GM19324 (cell line): Measurements from ENCODE around the gene RPS6KA3.
"Not testable (repeated sequence)": the region's sequence is repeated elsewhere in the genome, so short reads cannot be mapped to it uniquely, and the experiment has no call there.

Source experiments
- ATAC-seq: cut with Tn5 transposase; IDR thresholded peaks from one replicate; pipeline ENCODE4 v1.9.1; 2021; ENCODE audit warnings: mild to moderate bottlenecking, moderate library complexity; ENCODE audit not compliant: unreplicated experiment, low FRiP score

RPS6KA3 gene

GRCh38 chrX:20224814-20225487 lies 41.8 kb downstream of the RPS6KA3 start:
- ATAC-seq: no peak

DNA sequence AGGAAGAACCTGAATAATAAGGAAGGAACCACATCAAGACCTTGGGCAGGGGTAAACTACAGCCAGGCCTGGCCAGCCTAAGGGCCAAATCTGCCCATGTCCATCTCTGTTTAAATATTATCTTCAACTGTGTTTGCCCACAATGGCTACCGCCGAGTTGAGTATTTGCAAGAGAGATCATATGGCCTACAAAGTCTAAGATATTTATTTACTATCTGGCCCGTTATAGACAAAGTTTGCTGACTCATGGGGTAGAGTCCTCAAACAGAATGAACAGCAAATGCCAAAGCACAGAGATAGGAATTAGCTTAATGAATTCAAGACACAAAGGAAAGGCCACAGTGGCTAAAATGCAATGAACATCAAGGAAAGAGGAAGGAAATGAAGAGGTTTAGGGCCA lies 44.8 kb downstream of the RPS6KA3 start:
- ATAC-seq: no peak

DNA sequence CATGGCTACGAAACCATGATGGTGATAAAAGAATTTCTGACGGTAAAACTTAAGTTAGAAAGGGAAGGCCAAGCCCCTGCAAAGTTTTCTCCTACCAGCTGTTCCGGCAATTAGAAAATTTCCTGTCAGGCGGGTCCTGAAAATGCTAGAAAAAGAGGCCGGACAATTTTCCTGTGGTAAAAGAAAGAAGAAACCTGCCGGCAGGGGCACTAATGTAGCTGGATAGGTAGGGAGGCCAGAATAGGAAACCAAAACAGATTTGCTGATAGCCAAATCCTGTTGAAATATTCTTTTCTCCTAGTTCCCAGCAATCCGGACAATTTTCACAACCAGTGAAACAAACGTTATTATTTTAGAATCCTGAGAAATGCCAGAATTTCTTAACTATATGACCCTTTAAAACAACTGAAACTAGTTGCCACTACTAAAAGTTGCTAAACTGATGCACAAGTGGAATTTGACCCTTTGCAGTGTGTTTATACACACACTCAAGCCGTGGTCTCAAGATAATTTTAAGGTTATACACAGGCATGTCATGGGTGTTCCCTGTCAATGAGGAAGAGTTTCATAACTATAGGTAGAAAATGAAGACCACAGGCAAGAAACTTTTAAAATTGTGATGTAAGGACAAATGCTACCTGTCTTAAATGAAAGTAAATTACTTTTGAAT lies 47.7 kb downstream of the RPS6KA3 start:
- ATAC-seq: no peak

DNA sequence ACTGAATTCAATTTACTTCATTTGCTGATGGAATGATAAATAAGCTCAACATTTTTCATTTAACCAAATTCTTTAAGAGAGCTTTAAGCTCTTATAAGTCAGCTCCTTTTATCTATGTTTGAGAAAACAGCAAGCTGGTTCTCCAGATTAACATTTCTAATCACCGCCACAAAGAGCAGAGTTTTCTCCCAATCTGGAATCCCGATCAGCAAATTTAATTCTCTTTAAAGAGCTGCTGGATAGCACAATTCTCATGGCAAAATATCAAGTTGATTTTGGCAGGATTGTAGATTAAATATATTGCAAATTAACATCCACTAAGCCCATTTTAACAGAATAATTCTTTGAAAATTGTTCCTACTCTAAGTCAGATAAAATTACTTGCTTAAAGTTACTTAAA lies 48.8 kb downstream of the RPS6KA3 start:
- ATAC-seq: no peak

DNA sequence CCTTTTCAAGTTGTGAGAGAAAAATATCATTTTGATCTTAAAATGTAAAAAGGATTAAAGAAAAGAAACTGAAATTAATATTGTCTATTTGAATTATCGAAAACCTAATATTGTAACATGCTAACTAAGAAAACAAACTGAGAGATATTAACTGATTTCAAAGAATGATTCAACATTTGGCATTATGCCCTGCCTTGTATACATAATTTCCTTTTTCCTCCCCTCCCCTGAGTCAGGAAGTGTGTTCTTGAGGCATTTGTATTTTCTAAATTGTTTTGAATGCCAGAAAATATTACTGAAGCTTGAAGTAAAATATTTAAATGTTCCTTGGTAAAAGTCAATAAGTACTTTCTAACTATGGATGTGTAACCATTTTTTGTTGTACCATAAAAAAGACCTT lies 49.4 kb downstream of the RPS6KA3 start:
- ATAC-seq: no peak

- ATAC-seq: no peak
Observed at GRCh38 chrX:20215565-20215964, 51.1 kb downstream of the RPS6KA3 start.

DNA sequence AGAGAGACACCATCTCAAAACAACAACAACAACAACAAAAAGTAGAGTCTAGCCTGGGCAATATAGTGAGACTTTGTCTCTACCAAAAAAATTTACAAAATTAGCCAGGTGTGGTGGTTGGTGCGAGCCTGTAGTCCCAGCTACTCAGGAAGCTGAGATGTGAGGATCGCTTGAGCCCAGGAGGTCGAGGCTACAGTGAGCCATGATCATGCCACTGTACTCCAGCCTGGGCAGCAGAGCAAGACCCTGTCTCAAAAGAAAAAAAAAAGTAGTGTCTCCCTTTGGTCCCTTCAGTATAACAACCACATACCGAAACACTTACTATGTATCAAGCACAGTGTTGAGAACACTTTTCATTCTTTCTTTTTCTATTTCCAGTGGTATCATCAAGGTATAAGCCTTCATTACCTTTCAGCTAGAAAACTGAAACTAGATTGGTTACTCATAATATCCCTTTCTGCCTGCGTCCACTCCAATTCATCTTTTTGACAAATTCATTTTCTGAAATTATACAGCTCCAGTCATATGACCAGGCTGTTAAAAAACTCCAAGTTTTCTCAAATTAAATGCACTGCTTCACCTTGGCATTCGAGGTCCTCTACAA lies 54.1 kb downstream of the RPS6KA3 start:
- peak; percentile 75 for ATAC-seq

GRCh38 chrX:20211261-20211786 lies 55.4 kb downstream of the RPS6KA3 start:
- ATAC-seq: no peak

GRCh38 chrX:20205927-20206708 lies 60.6 kb downstream of the RPS6KA3 start:
- peak; percentile 66 for ATAC-seq

DNA sequence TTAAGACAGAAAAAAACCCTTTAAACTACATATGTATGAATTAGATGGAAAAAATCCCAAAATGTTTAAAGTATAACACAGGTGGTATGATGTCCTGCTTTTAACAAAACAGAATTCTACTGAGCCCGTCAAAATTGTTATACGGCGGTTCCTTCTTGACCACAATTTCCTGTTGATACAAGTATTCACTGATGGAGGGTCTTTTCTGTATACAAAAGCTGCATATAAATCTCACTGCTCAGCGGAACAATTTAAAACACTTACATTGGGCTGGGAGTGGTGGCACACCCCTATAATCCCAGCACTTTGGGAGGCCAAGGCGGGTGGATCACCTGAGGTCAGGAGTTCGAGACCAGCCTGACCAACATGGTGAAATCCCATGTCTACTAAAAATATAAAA lies 62.4 kb downstream of the RPS6KA3 start:
- ATAC-seq: no peak

DNA sequence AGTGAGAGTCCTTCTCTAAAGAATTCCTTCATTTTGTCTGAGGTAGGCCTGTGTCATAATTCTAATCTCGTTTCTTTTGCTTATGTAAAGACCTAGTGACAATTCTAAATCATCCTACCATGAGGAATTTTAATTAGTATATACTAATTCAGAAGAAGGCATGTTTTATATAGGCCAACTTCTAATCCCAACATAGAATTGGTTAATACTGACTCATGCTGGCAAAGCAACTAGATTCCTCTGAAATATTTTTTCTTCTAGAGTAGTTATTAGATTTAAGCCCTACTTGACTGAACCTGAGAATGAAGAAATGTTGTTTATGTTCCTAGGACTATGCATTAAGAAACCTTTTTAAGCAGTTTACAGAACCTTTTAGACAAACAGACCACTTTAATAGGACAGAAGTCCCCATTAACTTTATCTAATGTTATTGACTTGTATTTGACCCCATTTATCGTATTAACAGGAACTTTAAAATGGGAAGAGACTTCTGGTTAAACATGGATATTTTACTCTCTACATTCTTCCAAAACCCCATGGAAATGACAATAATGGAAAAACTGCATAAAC lies 69.0 kb downstream of the RPS6KA3 start:
- no peak for ATAC-seq

- ATAC-seq: no peak
Observed at GRCh38 chrX:20189171-20189570, 77.5 kb downstream of the RPS6KA3 start.

GRCh38 chrX:20181598-20182329 lies 84.9 kb downstream of the RPS6KA3 start:
- ATAC-seq: no peak

DNA sequence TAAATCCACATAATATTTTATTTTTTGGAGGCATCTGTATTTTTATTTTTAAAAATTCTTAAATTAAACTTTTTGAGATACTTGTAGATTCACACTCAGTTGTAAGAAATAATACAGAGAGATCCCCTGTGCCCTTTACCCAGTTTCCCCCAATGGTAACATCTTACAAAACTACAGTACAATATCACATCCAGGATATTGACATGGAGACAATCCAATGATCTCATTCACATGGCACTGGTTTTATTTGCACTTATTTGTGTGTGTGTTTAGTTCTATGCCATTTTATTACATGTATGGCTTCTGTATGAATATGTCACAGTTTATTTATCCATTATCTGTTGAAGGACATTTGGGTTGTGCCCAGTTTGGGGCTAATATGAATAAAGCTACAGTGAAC lies 89.6 kb downstream of the RPS6KA3 start:
- ATAC-seq: no peak

DNA sequence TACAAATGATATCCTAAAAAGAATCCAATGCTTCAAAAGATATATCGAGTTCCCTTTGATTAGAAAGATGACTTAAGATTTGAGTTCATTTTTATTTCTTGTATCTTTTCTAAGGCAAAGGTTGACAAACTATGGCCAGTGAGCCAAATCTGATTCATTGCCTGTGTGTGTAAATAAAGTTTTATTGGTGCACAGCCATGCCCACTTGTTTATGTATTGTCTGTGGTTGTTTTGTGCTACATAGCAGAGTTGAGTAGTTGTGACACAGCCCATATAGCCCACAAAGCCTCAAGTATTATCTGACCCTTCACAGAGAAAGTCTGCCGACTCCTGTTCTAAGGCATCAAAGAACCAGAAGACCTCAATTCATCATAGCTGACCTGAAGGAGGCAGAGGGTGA lies 92.9 kb downstream of the RPS6KA3 start:
- ATAC-seq: no peak

- ATAC-seq: no peak
Observed at GRCh38 chrX:20173313-20173712, 93.4 kb downstream of the RPS6KA3 start.

- ATAC-seq: no peak
Observed at GRCh38 chrX:20171887-20172286, 94.8 kb downstream of the RPS6KA3 start.

GRCh38 chrX:20162516-20162915 lies 104.2 kb downstream of the RPS6KA3 start:
- ATAC-seq: not testable (repeated sequence)

DNA sequence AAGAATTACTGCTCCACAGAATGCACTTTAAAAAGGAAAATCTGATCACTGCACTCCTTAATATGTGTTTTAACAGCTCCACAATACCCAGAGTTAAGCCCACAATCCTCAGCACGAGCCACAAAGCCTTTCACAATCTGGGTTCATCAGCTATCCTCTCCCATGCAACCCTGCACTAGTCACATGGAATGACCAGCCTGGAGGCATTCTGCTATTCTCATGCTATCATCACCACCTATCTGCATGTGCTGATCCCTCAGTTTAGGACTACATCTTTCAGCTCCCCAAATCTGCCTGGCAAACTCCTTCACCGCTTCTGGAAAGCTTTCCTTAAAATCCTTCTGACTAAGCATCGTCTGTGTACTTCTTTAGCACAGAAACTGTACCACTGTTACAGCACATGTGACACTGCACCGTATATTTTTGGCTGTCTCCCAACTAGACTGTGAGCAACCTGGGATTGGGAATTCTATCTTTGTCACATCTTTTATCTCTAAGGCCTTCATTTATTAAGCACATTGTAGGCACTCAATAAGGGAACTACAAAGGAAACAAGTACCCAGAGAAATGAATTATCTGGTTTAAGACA lies 106.8 kb downstream of the RPS6KA3 start:
- ATAC-seq: no peak

DNA sequence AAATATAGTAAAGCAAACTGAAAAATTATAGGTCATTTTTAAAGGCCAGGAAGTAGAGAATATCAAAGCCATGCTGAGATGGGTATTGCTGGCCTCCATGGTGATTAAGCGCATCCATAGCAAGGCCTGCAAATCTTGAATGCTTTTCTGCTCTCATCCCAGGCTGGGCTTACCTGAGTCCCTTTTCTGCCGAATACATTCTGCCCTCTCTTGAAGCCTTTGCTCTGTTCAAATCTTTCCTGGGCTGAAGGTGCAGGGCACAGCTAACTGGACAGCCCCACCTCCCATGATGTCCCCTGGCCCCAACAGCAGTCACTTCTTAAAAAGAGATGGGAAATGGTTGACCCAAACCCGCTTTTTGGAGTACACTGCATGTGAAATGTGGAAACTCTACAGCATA lies 115.0 kb downstream of the RPS6KA3 start:
- ATAC-seq: no peak
